SK-N-SH treated with all-trans-retinoic acid at 6 μM for 48 hours (cell line): ENCODE data around the gene CCNY.

Source experiments
- PATZ1 ChIP-seq: fragments of 250-450 bp; sonication (Bioruptor Pico); IDR thresholded peaks from 2 replicates; pipeline ENCODE4 v1.8.0; 2020; ENCODE audit warnings: mild to moderate bottlenecking, moderate library complexity, borderline replicate concordance
- PPARA ChIP-seq: fragments of 250-450 bp; sonication (Bioruptor Pico); IDR thresholded peaks from 2 replicates; pipeline ENCODE4 v1.5.0; 2020; ENCODE audit warnings: mild to moderate bottlenecking, borderline replicate concordance
- SNAI2 ChIP-seq: fragments of 250-450 bp; sonication (Bioruptor Pico); IDR thresholded peaks from 2 replicates; pipeline ENCODE4 v1.5.0; 2020; ENCODE audit warnings: mild to moderate bottlenecking, moderate library complexity

GRCh38 chr10:35502692-35503091, 166.4 kb downstream of the CCNY start:
- TF ChIP-seq PPARA, result no peak
- no peak for TF ChIP-seq PATZ1 (CRISPR knock-in tag)
- TF ChIP-seq SNAI2, result no peak
